GM03348 (cell line): ENCODE results near the gene BTBD6.

Experiments
- DNase-seq: peaks from one replicate; pipeline ENCODE4 v3.0.0; 2012; ENCODE audit warnings: low spot score

BTBD6 gene

DNA sequence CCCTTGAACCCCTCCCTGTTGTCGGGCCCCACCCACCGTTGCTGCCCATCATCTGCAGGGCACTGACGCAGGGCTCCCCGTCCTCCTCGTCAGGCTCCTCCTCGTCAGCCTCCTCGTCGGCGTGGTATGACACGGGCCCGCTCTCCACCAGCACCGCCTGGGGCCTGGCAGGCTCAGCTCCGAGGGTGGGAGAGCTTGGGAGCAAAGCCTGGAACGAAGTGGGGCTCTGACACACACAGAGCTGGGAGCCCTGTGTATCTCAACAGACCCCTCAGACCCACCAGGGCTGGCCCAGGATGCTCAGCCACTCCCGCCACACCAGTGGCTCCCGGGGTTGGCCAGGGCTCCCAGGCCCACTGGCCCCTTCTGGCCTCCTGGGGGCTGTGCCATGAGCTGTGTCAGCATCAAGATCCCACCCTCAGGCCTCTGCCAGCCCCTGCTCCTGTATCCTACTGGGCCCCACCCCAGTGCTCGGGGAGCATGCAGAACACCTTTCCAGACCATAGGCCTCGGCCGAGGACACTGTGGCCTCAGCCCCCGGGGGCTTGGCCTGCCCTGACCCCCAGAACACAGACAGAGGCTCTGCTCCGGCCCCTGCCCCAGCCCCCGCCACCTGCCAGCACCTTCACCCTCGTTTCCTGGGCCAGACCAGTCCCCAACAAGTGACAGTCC, 37.1 kb upstream of the BTBD6 start:
- no peak for DNase-seq

DNA sequence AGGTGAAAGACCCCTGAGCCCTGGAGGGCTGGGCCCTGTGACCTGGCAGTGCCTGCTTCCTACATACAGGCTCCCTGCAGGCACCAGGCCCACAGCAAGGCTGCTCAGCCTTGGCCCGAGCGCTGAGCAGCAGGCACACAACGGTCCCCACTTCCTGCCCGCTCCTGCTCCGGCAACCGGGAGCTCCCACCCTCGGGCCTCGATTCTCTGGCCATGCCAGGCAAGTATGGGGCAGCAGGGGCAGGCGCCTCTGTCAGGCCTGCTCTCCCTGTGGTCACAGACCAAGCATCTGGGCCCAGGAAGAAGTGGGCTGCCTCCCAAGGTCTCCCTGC, 36.6 kb upstream of the BTBD6 start:
- DNase-seq: no peak

DNA sequence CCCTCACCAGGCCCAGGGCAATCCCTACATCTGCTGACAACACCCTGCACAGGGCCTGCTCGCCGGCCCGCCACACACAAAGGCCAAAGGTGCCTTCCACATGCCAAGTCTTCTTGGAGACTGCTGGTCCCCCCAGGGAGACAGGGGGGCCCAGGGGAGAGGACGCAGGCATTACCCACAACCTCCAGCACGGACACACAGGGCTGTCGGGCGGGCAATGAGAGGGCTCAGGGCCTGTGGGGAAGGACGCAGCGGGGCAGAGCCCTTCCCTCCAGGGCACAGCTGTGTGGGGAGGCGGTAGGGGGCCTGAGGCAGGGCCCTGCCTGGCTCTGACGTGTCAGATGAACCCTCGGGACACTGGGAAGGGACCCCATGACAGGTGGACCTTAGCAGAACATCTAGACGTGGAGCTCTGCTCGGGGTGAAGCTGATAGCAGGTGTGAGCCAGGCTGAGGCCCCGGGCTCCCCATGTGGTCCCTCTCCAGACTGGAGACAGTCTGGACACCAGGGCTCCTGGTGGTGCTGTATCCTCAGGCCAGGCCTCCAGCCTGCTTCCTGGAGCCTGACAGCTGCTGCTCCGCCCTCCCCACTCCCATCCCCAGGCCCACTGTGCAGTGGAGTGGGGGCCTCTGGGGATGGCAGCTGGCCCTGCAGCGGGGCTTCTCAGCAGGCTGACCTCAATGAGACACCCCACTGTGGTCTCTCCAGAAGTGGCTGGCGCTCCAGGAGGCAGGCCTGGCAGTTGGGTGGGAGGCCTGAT, 35.6 kb upstream of the BTBD6 start:
- no peak for DNase-seq

- no peak for DNase-seq
These were observed 35.0 kb upstream of the BTBD6 start for GRCh38 chr14:105213361-105213760.

DNA sequence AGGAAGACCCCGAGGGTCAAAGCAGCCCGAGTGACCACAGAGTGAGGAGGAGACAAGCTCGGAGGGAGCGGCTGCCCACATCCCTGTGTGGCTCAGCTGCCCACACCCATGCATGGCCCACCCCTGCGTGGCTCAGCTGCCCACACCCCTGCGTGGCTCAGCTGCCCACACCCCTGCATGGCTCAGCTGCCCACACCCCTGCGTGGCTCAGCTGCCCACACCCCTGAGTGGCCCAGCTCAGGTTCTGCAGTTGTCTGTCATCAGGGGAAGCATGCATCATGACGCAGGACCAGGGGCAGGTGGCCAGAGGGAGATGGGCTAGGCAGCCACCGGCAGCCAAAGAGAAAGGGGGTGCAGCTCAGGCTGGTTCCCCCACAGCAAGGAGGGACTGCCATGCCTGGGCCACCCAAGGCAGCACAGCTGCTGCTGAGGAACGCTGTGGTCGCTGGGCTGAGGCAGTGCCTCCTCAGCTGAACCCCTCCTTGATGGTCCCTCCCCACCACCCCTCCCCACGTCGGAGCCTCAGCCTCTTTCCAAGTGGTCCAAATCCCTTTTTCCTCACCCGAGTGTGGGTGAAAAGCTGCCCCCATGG, 33.9 kb upstream of the BTBD6 start:
- no peak for DNase-seq

- no peak for DNase-seq
These were observed 32.7 kb upstream of the BTBD6 start for GRCh38 chr14:105215602-105216001.

DNA sequence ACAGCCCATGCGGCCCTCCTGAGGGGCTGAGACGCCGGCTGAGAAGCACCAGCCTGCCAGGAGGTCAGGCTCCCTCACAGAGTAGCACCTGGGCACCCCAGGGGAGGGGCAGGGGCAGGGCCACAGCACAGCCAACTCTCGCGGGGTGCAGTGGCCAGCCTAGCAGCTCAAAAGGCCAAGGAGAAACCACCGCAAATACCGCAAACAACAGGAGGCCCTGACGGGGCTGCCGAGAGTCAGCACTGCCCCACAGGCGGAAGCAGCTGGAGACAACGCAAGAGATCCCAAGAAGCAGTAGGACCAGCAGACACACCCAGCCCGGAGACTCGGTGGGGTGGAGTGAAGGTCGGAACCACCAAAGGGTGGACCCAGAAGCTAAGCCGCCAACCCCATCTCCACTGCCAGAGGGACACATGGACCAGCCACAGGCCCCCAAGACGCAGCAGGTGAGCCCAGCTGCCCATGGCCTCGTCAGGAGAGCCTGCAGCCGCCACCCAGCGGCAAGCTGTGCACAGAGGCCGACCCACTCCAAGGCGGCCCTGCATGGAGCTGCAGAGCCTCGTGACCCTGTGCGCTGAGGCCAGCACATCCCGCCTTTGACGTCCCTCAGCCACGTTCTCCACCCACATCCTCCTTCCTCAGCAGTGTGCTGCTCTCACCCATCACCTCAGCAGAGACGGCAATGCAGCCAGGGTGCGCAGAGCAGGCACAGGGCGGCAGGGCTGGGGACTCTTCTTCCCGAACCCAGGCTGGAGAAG, 31.7 kb upstream of the BTBD6 start:
- no peak for DNase-seq

DNA sequence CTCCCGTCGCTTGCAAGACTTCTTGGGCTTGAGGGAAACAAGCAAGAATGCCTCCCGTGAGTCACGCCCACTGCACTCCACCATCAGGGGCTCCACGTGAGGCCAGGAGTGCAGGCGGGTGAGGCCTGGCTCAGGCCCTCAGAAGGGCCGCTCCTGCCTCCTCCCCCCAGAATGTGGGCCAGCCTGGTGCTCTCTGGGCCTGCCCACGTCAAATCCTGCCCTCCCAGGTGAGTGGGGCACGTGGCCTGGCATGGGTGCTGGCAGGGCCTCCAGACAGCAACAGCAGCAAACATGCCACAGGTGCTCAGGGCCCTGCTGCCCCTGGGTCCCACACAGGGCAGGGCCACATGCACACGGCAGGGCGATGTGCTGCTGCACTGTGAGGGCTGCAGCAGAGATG, 30.6 kb upstream of the BTBD6 start:
- DNase-seq: no peak

DNA sequence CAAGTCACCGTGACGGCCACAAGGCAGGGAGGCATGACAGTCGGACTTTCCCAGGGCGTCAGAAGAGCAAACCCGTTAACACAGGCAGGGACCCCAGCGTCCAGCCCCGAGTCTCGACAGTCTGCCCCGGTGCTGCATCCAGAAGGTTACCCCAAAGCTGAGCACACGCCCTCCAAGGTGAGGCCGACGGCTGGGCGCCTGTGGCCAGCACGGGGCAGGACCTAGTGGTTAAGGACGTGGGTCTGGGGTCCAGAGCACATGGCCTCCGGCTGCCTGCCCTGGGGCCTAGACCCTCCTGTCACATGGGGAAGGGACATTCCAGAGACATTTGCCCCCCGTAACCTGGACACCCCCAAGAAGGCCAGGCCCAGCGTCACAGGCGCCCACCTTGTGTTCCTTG, 29.7 kb upstream of the BTBD6 start:
- DNase-seq: no peak

DNA sequence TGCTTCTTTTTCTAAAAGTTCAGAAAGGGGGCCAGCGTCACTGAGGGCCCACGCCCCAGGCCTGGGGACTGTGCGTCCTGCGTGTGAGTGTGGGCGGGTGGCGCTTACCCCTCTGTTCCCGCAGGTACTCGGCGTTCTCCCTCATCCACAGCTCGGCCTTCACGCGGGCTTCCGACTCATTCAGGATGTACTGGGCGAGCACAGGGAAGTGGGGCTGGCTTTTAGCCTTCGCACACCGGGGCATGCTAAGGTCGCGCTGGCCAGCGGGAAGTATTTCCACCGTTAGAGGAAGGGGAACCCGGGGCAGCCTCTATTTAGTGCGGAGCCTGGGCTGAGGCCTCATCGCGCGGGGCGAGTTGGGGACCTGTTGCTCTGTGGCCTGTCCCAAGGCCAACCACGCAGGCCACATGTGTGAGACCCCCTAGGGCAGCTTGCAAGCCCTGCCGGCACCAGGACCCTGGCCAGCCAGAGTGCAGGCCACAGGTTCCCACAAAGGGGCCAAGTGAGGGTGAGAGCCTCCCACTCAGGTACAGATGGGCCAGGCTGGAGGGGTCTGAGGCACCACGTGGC, 29.2 kb upstream of the BTBD6 start:
- DNase-seq: no peak

GRCh38 chr14:105219753-105220152, 28.6 kb upstream of the BTBD6 start:
- DNase-seq: no peak

- no peak for DNase-seq
These were observed 27.4 kb upstream of the BTBD6 start for GRCh38 chr14:105220699-105221597.

DNA sequence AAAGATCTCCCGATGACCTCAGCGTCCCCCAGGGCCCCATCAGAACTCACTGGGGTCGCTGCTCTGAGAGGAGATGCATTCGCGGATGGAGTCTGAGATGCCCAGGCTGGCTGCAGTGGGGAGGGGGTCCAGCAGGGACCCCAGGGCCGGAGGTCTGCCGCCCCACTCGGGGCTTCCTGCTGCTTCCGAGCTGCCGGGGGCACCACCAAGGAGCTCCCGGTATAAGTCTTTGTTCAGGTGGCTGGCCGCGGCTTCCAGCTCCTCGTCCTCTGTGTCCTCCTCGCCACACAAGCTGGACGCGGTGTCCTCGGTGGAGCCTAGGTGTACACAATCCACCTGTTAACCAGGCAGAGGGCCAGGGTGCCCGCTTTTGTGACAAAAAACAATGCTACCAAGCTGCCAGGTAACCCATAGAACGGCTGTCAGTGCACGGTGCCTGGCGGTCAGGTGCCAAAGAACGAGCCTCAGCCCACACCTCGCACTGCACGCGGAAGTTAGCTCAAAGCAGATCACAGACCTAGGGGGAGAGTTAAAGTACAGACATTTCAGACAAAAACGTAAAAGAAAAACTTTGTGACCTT, 26.6 kb upstream of the BTBD6 start:
- no peak for DNase-seq

DNA sequence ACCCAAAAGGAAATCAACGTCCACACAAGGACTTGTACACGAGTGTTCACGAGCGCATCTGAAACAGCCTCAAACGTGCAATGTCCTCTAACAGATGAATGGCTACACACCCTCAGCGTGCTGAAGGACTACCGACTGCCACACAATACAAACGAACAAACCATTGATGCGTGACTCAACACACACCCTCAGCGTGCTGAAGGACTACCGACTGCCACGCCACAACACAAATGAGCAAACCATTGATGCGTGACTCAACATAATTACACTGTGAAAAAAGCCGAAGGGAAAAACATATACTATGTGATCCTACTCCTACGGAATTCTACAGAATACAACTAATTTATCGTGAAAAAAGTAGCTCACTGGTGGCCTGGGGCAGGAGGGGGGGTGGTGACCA, 25.1 kb upstream of the BTBD6 start:
- no peak for DNase-seq

DNA sequence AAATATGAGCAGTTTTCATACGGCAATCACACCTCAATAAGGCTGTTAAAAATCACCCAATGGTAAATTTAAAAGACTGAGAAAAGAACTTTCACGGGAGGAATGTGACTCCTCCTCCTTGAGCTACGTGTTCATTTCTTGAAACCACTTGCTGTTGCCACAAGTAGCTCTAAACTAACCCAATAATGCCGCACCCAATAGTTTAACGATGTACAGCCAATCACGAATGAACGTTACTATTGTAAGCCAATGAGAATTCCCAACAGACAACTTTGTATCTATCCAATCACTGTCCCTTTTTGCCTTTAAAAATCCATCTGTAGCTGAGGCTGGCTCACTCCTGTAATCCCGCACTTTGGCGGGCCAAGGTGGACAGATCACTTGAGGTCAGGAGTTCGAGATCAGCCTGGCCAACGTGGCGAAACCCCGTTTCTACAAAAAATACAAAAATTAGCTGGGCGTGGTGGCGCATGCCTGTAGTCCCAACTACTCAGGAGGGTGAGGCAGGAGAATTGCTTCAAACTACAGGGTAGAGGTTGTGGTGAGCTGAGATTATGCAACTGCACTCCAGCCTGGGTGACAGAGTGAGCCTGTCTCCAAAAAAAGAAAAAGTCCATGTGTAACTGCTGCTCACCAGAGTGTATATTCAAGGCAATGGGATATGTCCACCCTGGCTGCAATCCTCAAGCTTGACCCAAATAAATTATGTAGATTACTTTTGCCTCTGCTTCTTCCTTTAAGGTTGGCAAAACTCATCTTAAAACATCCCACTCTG, 24.4 kb upstream of the BTBD6 start:
- DNase-seq: no peak

GRCh38 chr14:105224845-105225570, 23.3 kb upstream of the BTBD6 start:
- no peak for DNase-seq

- DNase-seq: no peak
These were observed 22.1 kb upstream of the BTBD6 start for GRCh38 chr14:105226198-105226597.

DNA sequence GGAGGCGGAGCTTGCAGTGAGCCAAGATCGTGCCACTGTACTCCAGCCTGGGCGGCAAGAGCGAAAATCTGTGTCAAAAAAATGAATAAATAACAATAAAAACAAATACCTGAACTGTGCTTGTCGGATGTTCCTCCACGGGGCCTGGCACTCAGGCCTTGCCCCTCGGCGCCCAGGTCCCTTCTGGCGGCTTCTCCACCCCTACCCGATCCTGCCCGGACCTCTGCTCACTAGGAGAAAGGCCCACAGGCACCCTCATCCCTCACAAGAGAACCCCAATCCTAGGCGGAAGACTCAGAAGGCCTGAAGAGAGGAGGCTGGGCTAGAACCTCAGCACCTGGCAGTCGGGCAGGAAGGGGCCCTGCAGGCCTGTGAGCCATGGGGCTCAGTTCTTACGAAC, 21.0 kb upstream of the BTBD6 start:
- no peak for DNase-seq

DNA sequence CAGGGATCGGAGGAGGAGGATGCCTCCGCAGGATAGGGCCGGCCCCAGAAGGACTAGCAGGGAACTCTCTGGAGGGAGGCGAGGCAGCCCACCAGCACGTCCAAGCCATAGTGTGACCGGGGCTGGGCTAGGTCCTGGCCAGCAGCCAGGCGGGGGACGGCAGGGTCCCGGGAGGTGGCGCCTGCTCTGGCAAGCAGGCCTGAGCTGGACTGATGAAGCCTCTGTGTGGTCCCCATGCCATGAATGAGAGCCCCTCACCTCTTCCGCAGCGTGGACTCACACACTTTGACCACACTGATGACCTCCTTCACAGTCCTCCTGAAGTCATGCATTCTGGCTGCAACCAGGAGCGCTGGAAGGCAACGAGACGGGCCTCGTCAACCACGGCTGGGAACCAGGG, 19.8 kb upstream of the BTBD6 start:
- no peak for DNase-seq
